Activated naive CD4-positive, alpha-beta T cell treated with anti-CD3 and anti-CD28 coated beads, Interleukin-2, amount 50 U/mL, for 72 hours (primary cell): ENCODE results near the gene ATP2C2. TPM values are rescaled to one million over a fixed set of nuclear protein-coding genes. Genes with fewer than 3 reads are reported as not detected.

Source experiments
- ATAC-seq, 2 donors: fragments of 150-1000 bp; cut with Tn5 transposase; 2 replicates each; pipeline ENCODE4 v1.10.0; 2021; ENCODE audit warnings: mild to moderate bottlenecking in 2 of 2, moderate library complexity in 2 of 2
- DNase-seq, 2 donors: peaks; one replicate each; pipeline ENCODE4 v3.0.0; 2021 to 2022; ENCODE audit warnings: low spot score in 2 of 2
- H3K27ac Mint-ChIP-seq, 2 donors: one replicate each; pipeline ENCODE4 v1.8.0; 2022; ENCODE audit warnings: mild to moderate bottlenecking in 2 of 2, mixed read lengths in 2 of 2
- H3K36me3 Mint-ChIP-seq, 2 donors: one replicate each; pipeline ENCODE4 v1.8.0; 2022; ENCODE audit warnings: mixed read lengths in 2 of 2
- H3K9me3 Mint-ChIP-seq, 2 donors: one replicate each; pipeline ENCODE4 v1.8.0; 2022; ENCODE audit warnings: mixed read lengths in 2 of 2
- total RNA-seq, 2 donors: library from RNA; stranded (reverse); gene quantifications; one replicate each; pipeline ENCODE4 v1.2.3, GENCODE V29; 2022

Gene ATP2C2
- total RNA-seq, 2 donors from 2014 or later: not detected

DNA sequence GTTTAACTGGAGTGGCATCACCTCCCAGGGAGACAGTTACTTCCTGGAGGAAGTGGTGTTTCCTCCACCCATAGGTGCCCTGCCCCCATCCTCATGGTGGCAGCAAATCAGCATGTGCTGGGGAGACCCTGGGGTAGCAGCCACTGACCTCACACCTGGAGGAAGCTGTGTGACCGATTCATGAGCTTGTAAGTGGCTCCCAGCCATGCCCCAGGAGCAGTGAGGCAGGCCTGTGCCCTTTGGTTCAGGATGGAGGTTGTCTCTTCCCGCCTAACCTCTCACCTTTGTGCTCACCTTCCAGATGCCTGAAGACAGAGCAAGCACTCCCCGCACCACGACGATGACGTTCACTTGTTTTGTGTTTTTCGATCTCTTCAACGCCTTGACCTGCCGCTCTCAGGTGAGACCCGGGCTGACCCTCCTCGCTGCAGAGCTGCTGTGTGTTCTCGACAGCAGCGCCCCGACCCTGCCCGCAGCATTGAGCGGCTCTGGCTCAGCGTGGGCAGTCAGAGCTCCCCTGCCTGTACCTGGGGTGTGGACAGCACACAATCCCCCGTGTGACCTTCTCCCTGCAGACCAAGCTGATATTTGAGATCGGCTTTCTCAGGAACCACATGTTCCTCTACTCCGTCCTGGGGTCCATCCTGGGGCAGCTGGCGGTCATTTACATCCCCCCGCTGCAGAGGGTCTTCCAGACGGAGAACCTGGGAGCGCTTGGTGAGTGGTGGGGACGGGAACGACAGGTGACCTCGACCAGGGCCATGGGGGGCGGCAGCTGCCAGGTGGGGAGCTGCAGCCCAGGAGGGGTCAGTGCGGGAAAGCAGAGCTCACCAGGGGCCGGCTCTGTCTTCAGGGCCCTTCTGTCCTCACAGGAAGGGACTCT, 93.3 kb downstream of the ATP2C2 start:
- peaks cover 0 to 13% of the 10 kb centered on the region in 2 donors for H3K36me3 Mint-ChIP-seq
- peaks cover 3 to 4% of the 10 kb centered on the region in 2 donors for H3K9me3 Mint-ChIP-seq
- H3K27ac Mint-ChIP-seq: peak overlapping the region in 1 of 2 donors; percentile 84
- DNase-seq (peak in 1 of 2 donors; percentile 50), ATAC-seq (no peak)

DNA sequence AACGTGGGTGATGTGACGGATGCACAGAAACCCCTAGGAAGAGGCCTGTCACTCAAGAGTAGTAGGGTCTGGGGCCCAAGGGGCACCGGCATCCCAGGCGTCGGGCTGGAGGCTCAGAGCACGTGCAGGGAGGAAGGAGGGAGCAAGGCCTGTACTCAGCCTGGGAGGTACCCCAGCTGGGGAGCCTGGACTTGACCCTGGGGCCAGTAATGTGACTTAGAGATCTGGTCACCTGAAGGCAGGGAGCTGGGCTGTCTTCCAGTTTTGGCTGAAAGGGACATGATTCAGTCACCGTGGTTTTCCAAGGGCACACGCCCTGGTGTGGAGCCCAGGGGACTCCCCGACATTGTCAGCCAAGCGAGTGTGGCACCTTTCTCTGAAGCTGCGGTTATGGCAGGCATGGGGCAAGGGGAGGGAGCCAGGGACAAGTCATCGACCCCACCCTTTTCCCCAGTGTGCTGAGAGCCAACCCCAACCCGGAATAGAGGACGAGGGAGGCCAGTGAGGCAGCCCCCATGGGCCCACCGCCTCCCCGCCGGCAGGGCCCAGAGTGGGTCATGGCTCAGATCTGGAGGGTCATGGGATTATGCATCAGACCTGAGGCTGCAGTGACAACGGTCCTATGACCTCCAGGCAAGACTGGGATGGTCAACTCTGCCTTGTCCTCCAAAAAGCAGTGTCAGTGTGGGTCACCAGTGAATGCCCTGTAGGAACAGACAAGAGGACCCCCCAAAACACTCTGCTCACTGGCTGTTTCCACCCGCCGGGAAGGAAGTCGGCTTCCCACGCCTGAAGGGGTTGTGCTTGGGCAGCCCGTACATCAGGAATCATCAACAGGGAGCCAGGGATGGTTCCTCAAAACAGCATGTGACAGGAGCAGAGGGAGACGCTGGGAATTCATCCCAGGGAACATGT, 94.2 kb downstream of the ATP2C2 start:
- H3K27ac Mint-ChIP-seq: peak overlapping the region in 1 of 2 donors; percentile 61
- ATAC-seq (peak in 1 of 2 donors; percentile 79), DNase-seq (peak in 1 of 2 donors; percentile 44)
- H3K36me3 Mint-ChIP-seq: peaks cover 4 to 22% of the 10 kb centered on the region in 2 donors
- H3K9me3 Mint-ChIP-seq: peaks cover 5 to 8% of the 10 kb centered on the region in 2 donors

DNA sequence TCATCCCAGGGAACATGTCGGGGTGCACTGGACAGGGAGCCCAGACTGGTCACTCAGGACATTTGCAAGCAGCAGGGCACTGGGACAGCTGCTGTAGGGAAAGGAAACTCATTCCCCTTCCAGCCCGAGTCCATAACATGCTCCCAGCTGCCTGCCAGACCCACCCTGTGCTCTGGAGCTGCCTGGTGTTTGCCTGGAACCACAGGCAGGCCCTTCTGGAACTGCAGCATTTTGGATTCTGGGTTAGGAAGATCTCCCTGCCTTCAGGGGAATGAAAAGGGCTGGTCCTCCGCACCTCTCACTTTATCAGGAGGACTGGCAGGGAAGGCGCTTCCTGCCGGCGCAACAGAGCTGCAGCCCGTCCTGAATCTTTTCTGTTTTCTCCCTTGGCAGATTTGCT, 94.9 kb downstream of the ATP2C2 start:
- Mint-ChIP-seq H3K27ac (no peak overlapping the region), H3K36me3 (peaks cover 11 to 28% of the 10 kb centered on the region in 2 donors), H3K9me3 (peaks cover 7 to 11% of the 10 kb centered on the region in 2 donors)
- ATAC-seq (no peak), DNase-seq (peak in 1 of 2 donors; percentile 13)

DNA sequence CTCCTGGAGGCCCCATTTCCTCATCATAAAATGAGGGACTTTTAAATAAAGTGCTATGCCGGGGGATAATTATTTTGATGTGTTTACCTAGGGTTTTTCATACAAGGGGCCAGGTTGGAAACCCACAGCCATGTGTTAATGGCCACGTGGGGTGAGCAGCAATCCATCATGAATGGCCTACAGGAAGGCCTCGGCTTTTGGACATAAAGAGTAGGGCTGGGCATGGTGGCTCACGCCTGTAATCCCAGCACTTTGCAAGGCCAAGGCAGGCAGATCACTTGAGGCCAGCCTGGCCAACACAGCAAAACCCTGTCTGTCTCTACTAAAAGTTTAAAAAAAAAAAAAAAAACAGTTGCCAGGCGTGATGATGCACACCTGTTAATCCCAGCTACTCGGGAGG, 95.8 kb downstream of the ATP2C2 start:
- Mint-ChIP-seq H3K36me3 (peaks cover 11 to 28% of the 10 kb centered on the region in 2 donors), H3K27ac (no peak overlapping the region), H3K9me3 (peaks cover 7 to 11% of the 10 kb centered on the region in 2 donors)
- no peak for DNase-seq
- ATAC-seq: no peak

DNA sequence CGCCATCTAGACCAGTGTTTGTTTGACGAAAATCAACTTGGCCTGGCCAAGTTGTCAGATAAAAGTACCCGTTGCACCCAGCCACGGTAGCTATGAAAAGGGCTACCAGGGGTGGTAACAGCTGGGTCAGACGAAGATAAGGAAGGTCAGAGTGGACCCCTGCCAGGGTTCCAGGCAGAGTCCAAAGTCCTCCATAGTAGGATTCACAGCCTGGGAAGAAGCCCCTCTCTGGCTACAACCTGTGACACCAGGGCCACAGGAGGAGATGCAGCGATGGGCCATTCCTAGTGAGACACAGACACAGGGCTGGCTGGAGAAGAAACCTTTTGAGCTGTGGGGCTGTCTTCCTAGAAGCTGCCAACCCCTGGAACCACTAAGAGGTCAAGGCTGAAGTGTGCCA, 96.8 kb downstream of the ATP2C2 start:
- ATAC-seq: no peak
- Mint-ChIP-seq H3K27ac (no peak overlapping the region), H3K36me3 (peaks cover 11 to 28% of the 10 kb centered on the region in 2 donors), H3K9me3 (peaks cover 7 to 11% of the 10 kb centered on the region in 2 donors)
- peak in 1 of 2 donors; percentile 13 for DNase-seq

DNA sequence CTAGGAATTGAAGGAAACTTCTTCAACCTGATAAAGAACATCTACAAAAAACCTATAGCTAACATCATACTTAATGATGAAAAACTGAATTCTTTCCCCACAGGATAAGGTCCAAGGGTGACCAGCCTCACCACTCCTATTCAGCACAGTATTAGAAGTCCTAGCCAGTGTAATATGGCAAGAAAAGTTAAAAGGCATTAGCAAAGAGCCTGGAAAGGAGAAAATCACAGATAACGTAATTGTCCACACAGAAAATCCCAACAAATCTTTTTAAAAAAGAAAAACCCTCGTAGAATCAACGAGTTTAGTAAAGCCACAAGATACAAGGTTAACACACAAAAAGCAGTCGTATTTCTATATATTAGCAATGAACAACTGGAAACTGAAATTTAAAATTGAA, 98.4 kb downstream of the ATP2C2 start:
- peaks cover 11 to 37% of the 10 kb centered on the region in 2 donors for H3K36me3 Mint-ChIP-seq
- ATAC-seq (no peak), DNase-seq (no peak)

DNA sequence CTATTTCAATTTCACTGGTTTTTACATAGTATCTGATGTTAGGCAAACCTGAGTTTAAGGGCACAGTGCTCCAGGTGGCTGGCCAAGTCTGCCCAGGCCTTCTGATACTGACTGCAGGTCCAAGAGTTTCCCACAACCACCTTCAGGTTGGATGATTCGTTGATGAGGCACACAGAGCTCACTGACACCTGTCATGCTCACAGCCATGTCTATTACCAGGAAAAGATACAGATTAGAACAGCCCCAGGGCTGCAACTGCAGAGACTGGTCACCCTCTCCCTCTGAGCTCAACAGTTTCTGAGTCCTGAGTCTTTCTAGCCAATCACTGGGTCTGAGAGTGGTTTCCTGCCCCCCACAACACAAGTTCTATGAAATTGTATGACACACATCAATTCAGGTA, 98.9 kb downstream of the ATP2C2 start:
- Mint-ChIP-seq H3K36me3 (peaks cover 16 to 43% of the 10 kb centered on the region in 2 donors), H3K27ac (no peak overlapping the region), H3K9me3 (peaks cover 7 to 21% of the 10 kb centered on the region in 2 donors)
- DNase-seq (no peak), ATAC-seq (peak in 1 of 2 donors; percentile 80)

More for the DNA sequence above, 98.4 kb downstream of the ATP2C2 start:
- peaks cover 7 to 17% of the 10 kb centered on the region in 2 donors for H3K9me3 Mint-ChIP-seq
- H3K27ac Mint-ChIP-seq: no peak overlapping the region

DNA sequence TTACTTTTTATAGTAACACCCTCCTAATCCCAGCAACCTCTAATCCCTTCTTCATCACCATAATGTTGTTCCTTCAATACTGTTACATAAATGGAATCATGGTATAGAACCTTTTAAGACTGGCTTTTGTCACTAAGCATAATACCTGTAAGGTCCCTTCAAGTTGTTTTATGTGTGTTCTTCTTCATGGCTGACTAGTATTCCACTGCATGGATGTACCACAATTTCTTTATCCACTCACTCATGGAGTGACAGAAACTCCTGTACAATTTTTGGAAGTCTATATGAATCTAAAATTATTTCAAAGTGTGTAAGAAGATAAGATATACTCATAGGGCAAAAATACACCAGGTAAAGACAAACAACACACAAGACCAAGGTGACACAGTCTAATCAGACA, 99.4 kb downstream of the ATP2C2 start:
- DNase-seq (no peak), ATAC-seq (no peak)
- Mint-ChIP-seq H3K27ac (no peak overlapping the region), H3K9me3 (peaks cover 7 to 23% of the 10 kb centered on the region in 2 donors), H3K36me3 (peaks cover 16 to 44% of the 10 kb centered on the region in 2 donors)

DNA sequence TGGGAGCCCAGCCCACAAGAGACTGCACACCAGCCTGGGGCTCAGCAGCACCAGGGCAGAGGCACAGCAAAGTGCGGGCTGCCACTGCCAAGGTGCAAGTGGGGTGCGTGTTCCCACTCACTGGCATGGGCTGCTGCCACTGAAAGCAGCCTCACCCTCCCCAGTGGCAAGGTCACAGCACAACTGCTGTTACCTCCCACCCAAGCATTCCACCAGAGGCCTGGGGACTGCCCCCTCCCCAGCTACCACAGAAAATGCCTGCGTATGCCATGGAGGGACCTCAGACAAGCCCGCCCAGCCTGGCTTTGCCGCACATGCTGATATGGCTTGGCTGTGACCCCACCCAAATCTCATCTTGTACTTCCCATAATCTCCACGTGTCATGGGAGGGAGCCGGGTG, 103.0 kb downstream of the ATP2C2 start:
- no peak overlapping the region for H3K27ac Mint-ChIP-seq
- peaks cover 16 to 51% of the 10 kb centered on the region in 2 donors for H3K36me3 Mint-ChIP-seq

DNA sequence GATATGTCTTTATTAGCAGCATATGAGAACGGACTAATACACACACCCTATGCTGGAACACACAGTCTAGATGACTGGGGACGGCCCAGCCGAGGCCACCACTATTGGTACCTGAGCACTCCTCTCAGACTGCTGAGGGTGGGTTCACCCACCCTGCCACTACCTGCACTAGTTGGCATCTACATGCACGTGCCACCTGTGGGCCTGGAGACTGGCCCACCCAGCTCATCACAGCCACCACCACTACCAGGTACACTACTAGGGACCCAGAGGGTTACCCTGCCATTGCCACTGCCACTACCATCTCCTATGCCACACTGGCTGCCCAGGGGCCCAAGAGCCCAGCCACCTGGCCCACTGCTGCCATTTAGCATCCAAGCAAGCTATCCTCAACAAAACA, 103.6 kb downstream of the ATP2C2 start:
- peaks cover 4 to 33% of the 10 kb centered on the region in 2 donors for H3K9me3 Mint-ChIP-seq
- H3K27ac Mint-ChIP-seq: peak overlapping the region; percentile 29 to 54
- no peak for ATAC-seq
- DNase-seq: no peak
- peaks cover 16 to 44% of the 10 kb centered on the region in 2 donors for H3K36me3 Mint-ChIP-seq

More for the DNA sequence above, 103.0 kb downstream of the ATP2C2 start:
- peaks cover 4 to 33% of the 10 kb centered on the region in 2 donors for H3K9me3 Mint-ChIP-seq
- no peak for ATAC-seq
- no peak for DNase-seq

DNA sequence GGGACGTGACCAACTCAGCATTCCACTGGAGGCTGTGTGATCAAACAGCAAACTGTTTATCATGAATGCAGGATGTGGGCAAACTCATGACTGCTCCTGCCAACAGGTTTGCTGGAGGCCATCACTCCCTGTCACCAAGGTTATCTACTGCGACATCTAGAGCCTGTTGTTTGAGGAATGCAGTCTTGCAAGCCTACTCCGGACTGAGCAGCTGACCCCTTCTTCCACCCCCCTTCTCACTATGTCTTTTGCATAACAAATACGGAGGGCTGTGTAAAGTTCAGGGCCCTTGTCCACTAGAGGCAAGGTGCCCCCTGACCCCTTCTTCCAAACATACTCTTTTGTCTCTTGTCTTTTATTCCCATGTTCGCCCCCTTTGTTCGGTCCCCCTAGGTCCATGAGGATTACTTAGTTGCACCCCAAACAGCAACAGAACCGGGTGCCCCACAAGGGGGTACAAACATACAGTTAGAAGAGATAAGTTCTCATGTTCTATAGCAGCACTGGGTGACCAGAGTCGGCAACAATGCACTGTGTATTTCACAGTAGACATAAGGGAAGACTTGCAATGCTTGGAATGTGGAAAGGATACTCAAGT, 107.4 kb downstream of the ATP2C2 start:
- H3K27ac Mint-ChIP-seq: no peak overlapping the region
- peaks cover 0 to 26% of the 10 kb centered on the region in 2 donors for H3K9me3 Mint-ChIP-seq
- no peak for DNase-seq
- H3K36me3 Mint-ChIP-seq: peaks cover 6 to 32% of the 10 kb centered on the region in 2 donors
- ATAC-seq: no peak

DNA sequence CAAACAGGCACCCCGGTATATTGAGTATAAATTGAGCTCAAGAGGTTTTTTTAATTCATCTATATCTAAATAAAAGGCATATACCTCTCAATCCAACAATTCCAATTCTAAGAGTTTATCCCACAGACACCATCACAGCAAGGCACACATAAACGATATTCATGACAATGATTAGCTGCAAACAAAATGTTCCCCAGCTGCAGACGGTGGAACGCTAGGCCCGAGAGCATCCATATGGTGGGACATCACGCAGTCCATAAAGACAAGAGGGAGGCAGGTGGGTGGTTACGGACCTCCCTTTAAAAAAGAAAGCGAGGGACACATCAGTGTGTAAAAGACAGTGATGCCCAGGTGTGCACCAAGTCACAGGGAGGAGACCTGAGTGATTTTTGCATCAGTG, 108.1 kb downstream of the ATP2C2 start:
- no peak for ATAC-seq
- peaks cover 6 to 26% of the 10 kb centered on the region in 2 donors for H3K36me3 Mint-ChIP-seq
- DNase-seq: no peak
- H3K9me3 Mint-ChIP-seq: peaks cover 0 to 22% of the 10 kb centered on the region in 2 donors
- H3K27ac Mint-ChIP-seq: no peak overlapping the region

DNA sequence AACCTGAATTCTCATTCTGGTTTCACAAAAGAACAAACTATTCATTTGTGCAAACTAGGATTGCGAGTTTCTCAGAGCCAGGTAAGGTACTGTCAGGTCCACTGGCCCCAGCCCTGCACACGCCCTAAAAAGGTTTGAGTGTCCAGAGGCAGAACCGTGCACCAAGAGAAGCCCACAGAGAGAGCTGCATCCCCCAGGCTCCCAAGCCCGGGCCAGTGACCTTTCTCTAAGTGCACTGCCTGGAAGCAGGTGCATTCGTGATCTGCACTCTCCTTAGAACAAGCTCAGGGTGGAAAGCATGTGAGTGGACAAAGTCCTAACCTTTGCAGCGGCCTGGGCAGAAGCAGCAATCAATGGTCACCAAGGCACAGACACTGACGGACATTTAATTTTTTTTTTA, 109.3 kb downstream of the ATP2C2 start:
- H3K9me3 Mint-ChIP-seq: peaks cover 0 to 15% of the 10 kb centered on the region in 2 donors
- no peak overlapping the region for H3K27ac Mint-ChIP-seq
- H3K36me3 Mint-ChIP-seq: peaks cover 0 to 16% of the 10 kb centered on the region in 2 donors
- no peak for ATAC-seq
- DNase-seq: no peak

DNA sequence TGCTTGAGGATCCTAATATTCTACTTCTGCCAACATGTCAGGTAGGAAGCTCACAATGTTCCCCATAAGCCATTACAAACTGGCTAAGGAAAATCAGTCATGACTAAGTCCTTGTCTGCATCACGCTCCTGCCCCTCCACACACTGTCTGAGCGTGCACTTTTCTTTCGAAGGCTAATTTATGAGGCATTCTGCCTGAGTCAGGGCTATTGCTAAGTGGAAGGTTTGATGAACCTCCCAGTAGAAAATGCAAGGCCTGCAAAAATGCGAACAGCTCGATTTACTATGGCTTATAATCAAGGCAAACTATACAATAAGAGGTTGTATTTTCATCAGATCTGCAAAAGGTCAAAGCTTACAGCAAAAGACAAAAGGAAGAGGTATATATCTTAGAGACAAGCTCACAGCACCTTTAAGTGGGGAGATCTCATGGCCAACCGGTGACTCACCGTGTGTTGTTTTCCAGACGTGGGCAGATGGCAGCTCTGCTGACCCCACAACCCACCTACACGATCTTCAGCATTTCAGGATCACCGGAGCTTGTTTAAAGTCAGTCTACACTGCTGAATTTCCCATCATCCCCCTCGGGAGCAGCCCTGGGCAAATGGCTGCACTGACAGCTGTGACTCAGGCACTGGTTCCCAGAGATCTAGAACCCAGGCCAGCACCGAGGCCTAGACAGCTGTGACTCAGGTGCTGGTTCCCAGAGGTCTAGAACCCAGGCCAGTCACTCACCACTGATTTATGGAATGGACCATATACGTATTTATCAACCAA, 110.0 kb downstream of the ATP2C2 start:
- no peak overlapping the region for H3K27ac Mint-ChIP-seq
- peaks cover 0 to 12% of the 10 kb centered on the region in 2 donors for H3K36me3 Mint-ChIP-seq
- H3K9me3 Mint-ChIP-seq: peaks cover 0 to 11% of the 10 kb centered on the region in 2 donors
- ATAC-seq (peak in 1 of 2 donors; percentile 46), DNase-seq (no peak)

DNA sequence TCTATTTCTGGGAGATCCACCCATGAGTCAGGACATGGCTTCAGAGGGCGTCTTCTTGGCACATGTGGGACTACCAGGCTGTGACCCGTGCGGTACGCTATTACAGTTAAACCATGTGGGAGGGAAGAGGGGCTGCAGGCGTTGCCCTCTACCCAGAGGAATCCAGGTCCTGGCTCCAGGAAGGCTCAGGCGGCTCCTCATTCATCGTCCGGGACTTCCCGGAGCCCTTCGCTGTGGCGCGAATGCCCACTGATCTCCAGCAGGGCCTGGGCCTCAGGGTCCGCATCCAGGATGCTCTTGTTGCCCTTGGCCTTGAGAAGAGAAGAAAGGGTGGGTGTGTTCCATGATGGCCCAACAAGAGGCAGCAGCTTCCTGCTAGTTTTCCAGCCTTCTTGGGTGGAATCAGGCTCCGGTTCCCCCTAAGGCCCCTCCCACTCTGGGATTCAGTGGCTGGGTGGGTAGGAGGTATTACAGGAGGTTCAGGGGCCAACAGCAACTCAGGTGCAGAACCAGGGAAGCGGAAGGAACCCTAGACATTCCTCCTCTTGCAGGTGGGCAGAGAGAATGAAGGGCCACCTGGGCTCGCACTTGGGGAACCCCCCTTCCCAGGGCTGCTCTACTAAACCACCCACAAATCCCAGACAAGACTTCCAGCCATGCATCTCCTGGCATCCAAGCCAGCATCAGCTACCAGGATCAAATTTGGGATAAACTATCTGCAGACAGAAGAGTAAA, 111.5 kb downstream of the ATP2C2 start:
- ATAC-seq (no peak), DNase-seq (no peak)
- H3K27ac Mint-ChIP-seq: no peak overlapping the region
- H3K9me3 Mint-ChIP-seq: peaks cover 0 to 7% of the 10 kb centered on the region in 2 donors
- peaks cover 0 to 7% of the 10 kb centered on the region in 2 donors for H3K36me3 Mint-ChIP-seq
